ENCODE results near the gene MASP1. TPM values are rescaled to one million over a fixed set of nuclear protein-coding genes. Genes with fewer than 3 reads are reported as not detected.

The MASP1 gene
- total RNA-seq, result 0.68 and 2.3 TPM in 2 replicates

DNA sequence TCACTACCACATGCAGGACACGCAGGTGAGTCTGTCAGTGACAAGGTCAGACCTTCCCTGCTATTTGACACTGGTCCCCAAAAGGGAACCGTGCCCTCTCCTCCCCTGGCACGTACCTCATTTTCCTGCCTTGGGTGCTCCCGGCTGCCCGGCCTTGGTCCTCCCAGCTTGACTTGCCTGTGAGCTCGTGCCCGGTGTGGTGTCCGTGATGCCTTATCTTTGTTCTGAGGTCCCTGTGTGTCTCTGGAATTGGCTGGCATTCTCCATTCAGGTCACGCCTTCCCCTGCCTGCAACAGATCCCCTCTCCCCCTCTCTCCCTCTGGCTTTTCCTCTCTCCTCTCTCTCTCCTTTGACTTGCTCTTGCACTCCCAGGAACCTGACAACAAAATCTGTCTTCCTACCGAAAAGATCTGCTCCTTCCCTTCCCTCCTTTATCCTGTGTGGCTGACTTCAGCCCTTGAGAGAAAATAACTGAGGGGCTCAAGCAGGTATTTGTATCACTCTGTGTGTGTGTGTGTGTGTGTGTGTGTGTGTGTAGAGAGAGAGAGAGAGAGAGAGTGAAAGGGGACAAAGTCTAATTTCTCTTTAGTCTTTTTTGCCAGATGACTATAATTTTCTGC lies at the start of gene MASP1:
Gene MASP1 (minus strand): TSS at position 226 of the 621 bp plus-strand sequence. CDS start 105 bp downstream, at position 121.
- DNase-seq, result no peak

- DNase-seq, result no peak
These were observed 49.0 kb upstream of the MASP1 start for GRCh38 chr3:187340578-187340977.

DNA sequence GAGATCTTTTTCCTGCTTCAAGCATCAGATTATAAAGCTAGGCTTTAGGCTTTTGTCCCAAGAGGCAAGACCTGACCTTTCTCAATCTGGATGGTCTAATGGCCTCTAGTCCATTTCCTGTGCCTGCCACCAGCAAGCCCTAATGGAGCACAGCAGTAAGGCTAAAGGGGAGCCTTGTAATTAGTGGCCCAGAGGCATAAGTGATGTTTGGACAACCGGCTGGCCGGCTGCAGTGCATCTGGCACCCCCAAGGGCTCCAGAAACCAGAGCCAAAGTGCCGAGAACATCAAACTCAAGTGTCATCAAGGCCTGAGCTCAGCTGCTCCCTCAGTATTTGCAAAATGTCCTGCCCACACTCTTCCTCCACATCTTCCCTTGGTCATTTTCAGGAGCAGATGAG lies 44.8 kb upstream of the MASP1 start:
- no peak for DNase-seq

DNA sequence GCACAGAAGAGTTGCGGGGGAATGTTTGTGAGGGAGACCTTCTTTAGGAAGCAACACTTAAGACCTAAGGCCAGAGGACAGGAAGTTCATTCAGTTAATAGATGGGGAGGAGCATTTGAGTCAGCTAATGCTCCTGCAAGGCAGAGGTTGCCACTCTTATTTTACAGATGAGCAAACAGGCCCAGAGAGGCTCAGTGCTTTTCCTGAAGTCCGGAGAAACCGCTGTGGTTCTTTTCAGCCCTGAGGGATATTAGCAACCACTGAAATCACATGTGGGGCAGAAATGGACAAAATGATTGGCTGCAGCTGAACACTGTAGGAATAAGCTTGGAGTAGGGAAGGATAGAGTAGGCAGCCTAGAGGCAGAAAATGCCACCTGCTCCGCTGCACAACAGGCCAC lies 43.4 kb upstream of the MASP1 start:
- DNase-seq, result no peak

- DNase-seq, result no peak
These were observed 37.2 kb upstream of the MASP1 start for GRCh38 chr3:187328691-187329090.

GRCh38 chr3:187327845-187328244 lies 36.3 kb upstream of the MASP1 start:
- no peak for DNase-seq

DNA sequence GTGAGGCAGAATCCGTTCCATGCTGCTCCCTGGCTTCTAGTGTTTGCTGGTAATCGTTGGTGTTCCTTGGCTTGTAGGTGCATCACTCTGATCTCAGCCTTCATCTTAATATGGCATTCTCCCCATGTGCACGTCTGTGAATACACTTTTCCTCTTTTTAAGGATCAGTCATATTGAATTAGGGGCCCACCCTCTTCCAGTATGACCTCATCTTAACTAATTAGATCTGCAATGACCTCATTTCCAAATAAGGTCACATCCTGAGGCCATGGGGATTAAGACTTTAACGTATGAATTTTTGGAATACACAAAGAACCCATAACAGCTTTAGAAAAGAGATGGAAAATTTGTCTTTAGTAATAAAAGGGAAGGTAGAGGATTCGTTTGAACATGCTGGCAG lies 34.1 kb upstream of the MASP1 start:
- DNase-seq, result no peak

DNA sequence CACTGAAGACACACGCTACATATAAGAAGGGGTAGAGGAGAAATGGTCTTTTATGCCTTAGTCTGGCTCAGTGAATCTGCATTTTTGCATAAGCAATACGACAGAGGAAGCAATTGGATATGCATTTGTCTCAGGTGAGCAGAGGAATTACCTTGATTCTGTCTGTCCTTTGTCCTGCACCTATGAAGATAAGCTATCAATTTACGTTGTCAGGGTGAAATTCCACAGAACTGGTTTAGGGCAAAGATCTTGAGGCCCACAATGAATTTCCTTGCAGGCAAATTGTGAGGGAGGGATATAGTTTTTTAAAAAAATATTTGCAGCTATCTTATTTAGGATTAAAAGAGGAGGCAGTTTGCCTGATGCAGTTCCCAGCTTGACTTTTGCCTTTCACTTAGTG lies 31.6 kb upstream of the MASP1 start:
- no peak for DNase-seq

DNA sequence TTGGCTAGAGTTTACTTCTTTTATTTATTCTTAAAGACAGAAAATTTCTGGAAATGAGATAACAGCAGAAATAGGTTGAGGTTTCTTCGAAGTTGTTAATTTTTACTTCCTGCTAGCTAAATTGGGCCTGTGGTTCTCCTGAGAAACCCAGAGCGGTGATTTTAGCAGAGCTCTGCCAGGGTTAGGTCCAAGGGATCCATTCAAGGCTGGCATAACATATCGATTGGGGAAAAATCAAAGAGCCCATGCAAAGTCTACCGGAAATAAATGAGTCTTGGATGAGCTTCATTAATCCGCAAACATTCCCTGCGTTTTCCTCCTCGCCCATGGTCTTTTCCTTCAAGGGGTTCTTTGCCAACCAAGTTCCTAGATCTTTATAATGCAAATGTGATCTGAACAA lies 30.8 kb upstream of the MASP1 start:
- DNase-seq, result no peak

DNA sequence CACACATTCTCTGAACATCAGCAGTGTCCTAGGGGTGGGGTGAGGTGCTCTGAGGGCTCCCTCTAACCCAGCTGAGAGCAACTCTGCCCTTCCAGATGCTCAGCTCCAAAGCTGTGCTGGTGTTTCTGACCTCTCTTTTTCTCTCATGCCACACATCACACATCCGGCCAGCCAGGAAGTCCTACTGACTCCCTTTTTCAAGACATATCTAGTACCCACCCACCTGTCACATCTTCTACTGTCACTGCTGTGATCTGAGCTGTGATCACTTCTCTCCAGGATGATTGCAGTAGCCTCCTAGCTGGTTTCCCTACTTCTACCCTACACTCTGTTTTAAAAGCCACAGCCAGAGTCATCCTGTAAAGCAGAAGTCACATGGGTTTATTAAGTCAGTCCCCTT lies 30.2 kb upstream of the MASP1 start:
- DNase-seq, result no peak

DNA sequence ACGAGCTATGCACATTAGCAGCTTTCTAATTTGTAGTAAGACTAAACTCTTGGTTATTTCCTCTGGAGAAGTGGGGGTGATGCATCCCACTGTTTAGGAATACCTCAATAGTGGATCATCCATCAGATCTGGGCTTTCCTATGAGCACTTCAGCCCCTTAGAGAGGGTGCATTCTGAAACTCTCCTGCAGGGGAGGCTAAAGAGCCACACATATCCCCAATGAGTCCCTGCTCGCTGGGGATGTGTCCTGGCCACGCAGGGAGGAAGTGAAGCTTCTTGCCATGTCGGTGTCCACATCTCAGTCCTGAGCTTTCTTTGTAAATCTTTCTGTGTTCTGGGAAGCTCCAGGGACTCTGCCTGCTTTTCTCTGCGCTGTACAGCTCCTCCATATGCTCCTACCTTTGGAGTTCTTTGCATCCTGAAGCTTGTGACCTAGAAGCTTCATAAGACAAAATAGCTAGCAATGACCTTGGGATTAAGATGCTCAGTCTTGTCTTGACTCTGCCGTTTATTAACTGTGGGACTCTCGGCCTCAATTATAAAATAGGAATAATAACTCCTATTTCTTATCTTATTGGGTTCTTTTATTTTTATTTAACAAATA lies 28.3 kb upstream of the MASP1 start:
- DNase-seq, result peak; percentile 65

DNA sequence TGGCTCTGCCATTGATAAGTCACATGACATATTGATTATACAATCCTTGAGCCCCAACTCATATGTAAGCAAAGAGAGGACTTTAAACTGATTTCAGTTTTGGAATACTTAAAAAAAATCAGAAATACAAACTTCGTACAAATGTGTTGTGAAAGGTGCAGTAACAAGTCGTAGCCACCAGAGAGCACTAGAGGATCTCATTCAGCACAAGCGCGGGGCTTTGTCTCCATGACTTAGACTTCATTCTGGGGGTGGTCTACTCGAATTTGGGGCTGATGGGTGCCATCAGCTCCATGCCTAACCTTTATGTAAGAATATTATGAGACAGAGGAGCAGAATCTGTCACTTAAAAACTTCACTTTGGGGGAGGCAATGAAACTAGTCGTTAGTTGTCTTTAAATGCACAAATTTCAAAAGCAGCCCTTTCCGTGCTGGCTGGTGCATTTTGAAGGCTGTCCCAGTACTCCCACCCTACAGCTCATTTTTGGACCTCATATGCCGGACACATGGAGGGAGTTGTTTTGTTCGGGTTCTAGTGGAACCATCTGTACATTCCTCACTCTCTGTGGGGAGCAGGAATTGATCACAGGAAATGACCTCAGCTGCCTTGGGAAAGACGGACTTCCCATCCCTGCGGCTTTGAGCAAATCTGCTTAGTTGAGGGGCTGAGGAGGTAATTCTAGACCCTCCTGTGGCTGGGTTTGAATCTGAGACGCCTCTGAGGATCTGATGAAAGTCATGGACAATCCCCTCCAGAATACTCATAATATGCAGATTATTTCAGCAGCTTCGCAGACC lies 27.5 kb upstream of the MASP1 start:
- DNase-seq, result peak; percentile 84

DNA sequence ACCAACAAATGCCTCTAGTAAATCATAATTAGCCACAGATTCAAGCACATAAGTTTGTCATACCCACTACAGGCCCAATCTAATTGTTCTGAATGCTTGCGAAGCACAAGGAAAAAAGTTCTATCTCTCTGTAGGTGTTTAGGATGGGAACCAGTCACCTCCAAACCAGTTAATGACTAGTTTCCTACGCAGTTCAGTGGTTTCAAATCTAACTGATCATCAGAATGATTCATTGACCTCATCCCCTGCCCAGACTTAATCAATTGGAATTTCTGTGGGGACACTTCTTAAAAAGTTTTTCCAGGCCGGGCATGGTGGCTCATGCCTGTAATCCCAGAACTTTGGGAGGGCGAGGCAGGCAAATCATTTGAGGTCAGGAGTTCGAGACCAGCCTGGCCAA lies 24.3 kb upstream of the MASP1 start:
- no peak for DNase-seq

DNA sequence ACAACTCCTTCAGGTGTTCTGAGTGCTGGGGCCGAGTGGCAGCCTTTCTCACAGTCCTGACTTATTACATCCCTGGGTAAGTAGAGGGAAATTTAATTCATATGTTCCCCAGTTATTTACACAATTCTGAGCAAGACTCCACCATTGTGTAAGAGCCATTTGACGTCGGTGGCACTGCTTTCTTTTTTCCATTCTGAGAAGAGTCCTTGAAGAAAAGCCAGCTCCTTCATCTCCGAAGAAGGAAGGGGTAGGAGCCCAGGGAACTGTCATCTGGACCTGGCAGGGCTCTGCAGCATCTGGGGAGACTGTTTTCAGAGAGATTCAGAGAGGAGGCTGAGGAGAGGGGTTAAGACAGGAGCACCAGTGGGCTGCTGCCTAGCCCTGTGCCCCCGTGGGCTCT lies 22.6 kb upstream of the MASP1 start:
- DNase-seq, result no peak

- no peak for DNase-seq
These were observed 19.5 kb upstream of the MASP1 start for GRCh38 chr3:187310954-187311470.

- DNase-seq, result no peak
These were observed 18.7 kb upstream of the MASP1 start for GRCh38 chr3:187310226-187310625.

DNA sequence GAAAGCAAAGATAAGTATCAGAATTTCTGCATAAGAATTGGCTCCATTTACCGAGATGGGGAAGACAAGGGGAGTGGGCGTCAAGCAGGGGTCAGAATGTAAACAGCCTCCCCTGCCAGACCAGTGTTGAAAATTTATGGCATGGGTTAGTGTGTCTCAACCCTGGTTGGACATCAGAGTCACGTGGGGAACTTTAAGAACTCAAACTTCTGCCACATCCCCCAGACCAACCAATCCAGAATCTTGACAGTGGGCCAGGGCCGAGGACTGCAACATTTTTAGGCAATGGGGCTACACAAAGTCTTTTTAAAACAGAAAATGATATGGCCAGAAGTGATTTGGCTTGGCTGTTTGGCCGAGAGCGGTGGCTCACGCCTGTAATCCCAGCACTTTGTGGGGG lies 14.3 kb upstream of the MASP1 start:
- no peak for DNase-seq

GRCh38 chr3:187299611-187300010 lies 8.1 kb upstream of the MASP1 start:
- DNase-seq, result no peak

- DNase-seq, result no peak
These were observed 5.4 kb upstream of the MASP1 start for GRCh38 chr3:187296911-187297310.

DNA sequence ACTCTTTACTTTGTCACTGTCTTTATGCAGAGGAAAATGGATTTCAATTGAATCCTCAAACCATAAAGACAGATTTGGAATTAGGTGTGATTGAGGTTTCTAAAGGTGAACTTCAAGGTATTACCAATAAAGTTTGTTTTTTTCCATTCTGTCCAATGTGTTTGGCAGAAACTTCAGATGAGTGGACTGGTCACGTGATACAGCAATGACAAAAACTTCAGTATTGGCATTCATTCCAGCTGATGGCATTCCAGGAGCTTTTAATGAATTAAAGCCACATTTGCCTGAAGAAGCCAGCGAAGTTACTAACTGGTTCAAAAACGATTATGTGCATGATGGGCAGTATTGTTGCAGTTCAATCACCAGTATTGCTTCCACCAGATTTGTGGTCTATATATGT lies 4.5 kb upstream of the MASP1 start:
- peak; percentile 8 for DNase-seq

DNA sequence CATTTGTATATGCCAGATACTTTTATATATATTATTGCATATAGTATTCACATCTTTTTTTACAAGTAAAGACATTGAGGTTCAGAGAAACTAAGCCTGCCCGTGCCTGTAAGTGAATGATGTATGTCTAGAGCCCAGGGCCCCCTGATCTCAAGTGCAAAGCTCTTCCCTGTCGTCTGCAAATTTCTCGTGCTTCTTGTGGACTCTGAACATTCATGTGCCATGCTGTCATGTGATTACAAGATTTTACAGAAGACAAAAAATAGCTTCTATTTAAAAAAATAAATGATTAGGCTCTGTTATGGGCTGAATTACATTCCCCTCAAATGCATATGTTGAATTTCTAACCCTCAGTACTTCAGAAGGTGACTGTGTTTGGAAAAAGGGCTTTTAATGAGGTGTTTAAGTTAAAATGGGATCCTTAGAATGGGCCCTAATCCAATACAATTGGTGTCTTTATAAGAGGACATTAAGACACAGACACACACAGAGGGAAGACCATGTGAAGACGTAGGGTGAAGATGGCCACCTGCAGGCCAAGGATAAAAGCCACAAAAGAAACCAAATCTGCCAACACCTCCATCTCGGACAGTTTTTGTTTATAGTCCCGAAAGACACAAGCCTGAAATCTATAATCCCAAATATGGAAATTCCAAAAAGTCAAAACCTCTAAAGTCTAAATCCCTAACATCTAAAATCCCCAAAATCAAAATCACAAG lies 3.9 kb upstream of the MASP1 start:
- DNase-seq, result peak; percentile 23

DNA sequence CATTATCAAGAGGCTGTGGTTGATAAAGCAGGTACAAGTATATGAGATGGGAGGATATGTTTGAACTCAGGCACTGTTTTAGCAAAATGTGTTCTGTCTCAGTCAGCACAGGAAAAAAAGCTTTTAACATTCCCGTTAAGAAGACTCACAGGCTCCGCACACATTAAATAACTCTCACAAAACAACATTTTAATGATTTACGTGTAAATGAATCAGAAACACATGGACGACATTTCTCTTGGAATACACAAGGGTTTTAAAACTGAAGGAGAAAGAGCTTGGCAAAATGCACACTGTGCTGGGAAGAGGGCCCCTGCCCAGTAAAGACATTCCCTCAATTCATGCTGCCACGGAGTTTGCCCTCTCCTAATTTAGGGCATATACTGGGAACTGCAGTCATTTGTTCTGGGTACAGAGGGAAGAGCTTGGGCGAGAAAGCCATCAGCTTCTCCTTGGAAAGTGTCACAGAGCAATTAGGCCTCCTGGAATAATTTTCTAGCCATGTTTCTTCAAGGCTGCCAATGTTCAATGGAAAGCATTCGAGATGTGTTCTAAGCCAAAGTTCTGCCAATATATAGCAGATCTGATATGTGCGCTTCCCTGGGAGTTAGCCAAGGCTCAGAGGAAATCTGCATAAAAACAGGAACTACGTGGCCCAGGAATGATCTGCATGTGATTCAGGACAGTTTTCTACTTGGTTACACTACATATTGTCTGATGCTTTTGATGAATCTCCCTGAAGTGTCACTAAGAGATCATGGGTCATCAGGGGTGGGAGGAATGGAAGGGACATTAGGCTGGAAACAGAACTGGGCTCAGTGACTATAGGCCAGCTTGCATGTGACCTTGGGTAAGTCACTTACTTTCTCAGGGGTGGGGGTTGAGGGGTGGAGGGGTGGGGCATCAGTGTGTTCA lies 2.2 kb upstream of the MASP1 start:
- peak; percentile 60 for DNase-seq
